ENCODE measurements around the gene FAM89A. TPM values are rescaled to one million over a fixed set of nuclear protein-coding genes. Genes with fewer than 3 reads are reported as not detected.
"Not testable (repeated sequence)": the region's sequence is repeated elsewhere in the genome, so short reads cannot be mapped to it uniquely, and the experiment has no call there.

The FAM89A gene
- total RNA-seq, 2 donors from 2014 or later = 17.1 to 17.4 TPM

DNA sequence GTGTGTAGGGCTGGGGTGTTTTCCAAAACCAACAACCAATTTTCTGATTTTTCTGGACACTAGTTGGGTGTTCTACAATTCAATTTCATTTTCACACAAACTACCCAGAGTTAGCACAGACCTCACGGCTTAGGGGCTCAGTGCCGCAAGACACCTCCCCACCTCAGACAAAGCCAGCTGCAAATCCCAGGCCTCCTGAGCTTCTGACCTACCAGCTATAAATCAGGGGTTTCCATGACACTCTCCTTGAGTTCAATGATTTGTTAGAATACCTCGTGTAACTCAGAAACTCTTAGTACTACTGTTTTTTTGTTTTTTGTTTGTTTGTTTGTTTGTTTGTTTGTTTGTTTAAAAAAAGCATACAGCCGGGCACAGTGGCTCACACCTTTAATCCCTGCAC is 28.7 kb upstream of the FAM89A start:
- Mint-ChIP-seq H3K4me3 (no peak overlapping the region), H3K27ac (no peak overlapping the region), H3K27me3 (ENCODE audit: low read depth) (peaks cover 6% of the 10 kb centered on the region), H3K9me3 (no peaks in the 10 kb centered on the region), H3K4me1 (ENCODE audit: low read depth) (no peaks in the 10 kb centered on the region), H3K36me3 (ENCODE audit: insufficient read depth in 2 of 2) (no peaks in the 10 kb centered on the region)
- ATAC-seq (replicated peaks in 1 of 2) = no peak
- no peak for DNase-seq

DNA sequence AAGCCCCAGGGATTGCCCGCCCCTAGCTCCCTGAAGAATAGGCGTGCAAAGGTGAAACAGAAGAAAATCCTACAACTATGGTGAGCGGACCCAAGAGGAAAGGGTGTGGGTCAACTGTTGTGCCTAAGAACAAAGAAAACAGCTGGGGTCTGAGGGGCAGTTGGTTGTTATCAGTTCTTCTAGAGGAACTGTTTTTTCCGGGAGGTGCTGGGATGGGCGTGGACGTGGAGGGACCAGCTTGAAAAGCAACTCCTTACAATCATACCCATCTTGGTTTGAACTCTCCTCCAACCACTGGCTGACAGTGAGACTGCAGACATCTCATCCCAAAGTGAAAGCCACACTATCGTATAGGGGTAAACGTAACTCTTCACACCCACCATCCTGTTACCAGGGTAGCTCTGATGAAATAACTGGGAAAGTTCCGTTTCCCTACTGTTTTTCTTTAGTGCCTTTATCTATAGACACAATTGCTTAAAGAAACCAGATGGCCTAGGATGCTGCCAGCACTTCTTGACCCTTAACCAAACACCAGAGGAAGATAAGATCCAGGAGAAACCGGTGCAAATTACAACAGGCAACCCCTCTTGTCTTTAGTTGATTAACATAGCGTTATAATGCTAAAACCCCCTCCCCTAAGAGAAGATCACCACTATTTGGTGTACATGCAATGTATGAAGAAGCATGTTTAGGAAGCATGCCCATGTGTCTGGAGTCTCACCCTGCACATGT is 25.6 kb upstream of the FAM89A start:
- Mint-ChIP-seq H3K36me3 (ENCODE audit: insufficient read depth in 2 of 2) (no peaks in the 10 kb centered on the region), H3K27ac (no peak overlapping the region), H3K9me3 (no peaks in the 10 kb centered on the region), H3K4me1 (ENCODE audit: low read depth) (no peaks in the 10 kb centered on the region), H3K4me3 (no peak overlapping the region), H3K27me3 (ENCODE audit: low read depth) (peaks cover 6% of the 10 kb centered on the region)
- ATAC-seq (replicated peaks in 1 of 2) (no peak), DNase-seq (no peak)

DNA sequence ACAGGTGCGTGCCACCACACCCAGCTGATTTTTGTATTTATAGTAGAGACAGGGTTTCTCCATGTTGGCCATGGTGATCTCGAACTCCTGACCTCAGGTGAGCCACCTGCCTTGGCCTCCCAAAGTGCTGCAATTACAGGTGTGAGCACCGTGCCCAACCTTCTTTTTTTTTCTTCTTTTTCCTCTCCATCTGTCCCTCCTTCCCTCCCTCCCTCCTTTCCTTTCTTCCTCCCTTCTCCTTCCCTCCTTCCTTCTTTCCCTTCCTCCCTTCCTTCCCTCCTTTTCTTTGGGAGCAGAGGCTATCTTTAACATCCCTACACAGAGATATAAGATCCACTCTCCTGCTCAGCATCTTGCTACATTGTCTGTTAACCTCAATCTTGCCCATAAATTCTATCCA is 24.4 kb upstream of the FAM89A start:
- Mint-ChIP-seq H3K27me3 (ENCODE audit: low read depth) (peaks cover 6% of the 10 kb centered on the region), H3K4me3 (no peak overlapping the region), H3K4me1 (ENCODE audit: low read depth) (no peaks in the 10 kb centered on the region), H3K27ac (no peak overlapping the region), H3K9me3 (no peaks in the 10 kb centered on the region), H3K36me3 (ENCODE audit: insufficient read depth in 2 of 2) (no peaks in the 10 kb centered on the region)
- no peak for ATAC-seq (replicated peaks in 1 of 2)
- no peak for DNase-seq

DNA sequence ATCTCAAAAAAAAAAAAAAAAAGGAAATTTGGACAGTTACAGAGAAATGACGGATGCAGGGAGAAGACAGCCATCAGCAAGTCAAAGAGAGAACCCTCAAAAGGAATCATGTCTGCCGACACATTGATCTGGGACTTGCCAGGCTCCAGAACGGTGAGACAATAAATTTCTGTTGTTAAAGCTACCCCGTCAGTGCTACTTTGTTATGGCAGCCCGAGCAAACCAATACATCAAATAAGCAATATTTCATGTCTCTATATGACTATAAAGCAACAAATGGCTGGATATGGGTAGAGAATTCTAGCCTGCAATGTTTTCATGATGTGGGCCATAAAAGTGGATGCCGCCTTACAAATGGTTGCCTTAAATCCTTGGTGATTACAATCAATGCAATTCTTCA is 23.3 kb upstream of the FAM89A start:
- no peak overlapping the region for H3K27ac Mint-ChIP-seq
- H3K36me3 Mint-ChIP-seq (ENCODE audit: insufficient read depth in 2 of 2) = no peaks in the 10 kb centered on the region
- ATAC-seq (replicated peaks in 1 of 2) (no peak), DNase-seq (no peak)
- H3K4me1 Mint-ChIP-seq (ENCODE audit: low read depth) = no peaks in the 10 kb centered on the region
- no peaks in the 10 kb centered on the region for H3K9me3 Mint-ChIP-seq
- peaks cover 12% of the 10 kb centered on the region for H3K27me3 Mint-ChIP-seq (ENCODE audit: low read depth)
- H3K4me3 Mint-ChIP-seq = no peak overlapping the region

DNA sequence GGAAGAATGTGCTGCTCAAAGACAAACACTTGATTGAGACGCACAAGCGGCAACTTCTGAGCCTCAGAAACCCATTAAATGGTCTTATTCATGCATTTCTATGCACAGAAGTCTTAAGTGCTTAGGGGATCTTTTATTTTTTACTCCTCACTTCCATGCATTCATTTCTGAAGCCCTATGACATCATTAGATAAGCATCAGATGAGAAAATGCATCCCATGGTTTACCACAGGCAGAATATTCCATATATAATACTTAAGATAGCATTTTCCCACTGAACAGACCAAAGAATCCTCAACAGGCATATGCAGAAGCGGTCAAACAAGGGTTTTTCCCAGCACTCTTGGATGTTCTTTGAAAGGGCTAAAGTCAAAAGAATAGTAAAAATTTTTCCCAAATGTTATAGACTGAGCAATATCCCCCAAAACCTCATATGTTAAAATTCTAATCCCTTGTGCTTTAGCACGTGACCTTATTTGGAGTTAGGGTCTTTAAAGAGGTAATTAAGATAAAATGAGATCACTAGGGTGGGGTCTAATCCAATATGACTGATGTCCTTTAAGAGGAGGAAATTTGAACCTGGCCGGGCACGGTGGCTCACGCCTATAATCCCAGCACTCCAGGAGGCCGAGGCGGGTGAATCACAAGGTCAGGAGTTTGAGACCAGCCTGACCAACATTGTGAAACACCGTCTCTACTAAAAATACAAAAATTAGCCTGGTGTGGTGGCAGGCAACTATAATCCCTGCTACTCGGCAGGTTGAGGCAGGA is 22.6 kb upstream of the FAM89A start:
- Mint-ChIP-seq H3K9me3 (no peaks in the 10 kb centered on the region), H3K4me3 (no peak overlapping the region), H3K27ac (no peak overlapping the region), H3K4me1 (ENCODE audit: low read depth) (no peaks in the 10 kb centered on the region), H3K36me3 (ENCODE audit: insufficient read depth in 2 of 2) (no peaks in the 10 kb centered on the region), H3K27me3 (ENCODE audit: low read depth) (peaks cover 14% of the 10 kb centered on the region)
- no peak for DNase-seq
- no peak for ATAC-seq (replicated peaks in 1 of 2)

DNA sequence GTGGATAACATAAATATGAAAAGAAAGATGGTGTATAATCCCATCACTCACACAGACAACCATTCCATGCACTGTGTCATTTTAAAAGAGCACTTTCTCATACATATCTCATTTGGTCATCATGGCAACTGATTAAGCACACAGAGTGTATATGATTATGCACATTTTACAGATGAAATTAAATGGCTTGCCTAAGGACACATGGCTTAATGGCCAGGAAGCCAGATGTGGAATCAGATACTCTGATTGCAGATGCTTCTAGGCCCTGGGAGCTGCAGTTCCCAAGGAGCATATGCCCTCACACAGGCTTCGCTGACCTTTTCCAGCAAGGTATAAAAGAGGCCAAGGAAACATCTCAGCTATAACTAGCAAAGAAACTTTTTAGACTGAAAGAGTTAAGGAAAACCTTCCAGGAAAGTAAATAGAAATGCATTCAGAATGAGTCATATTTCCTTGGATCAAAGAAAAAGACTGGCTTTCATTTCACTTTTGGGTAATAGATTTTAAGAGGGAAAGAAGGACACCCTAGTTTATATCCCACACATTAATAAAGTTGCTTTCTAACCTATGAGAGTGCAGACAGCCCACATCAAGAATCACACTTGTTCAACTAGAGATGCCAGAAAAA is 19.6 kb upstream of the FAM89A start:
- Mint-ChIP-seq H3K9me3 (no peaks in the 10 kb centered on the region), H3K4me3 (no peak overlapping the region), H3K4me1 (ENCODE audit: low read depth) (no peaks in the 10 kb centered on the region), H3K36me3 (ENCODE audit: insufficient read depth in 2 of 2) (no peaks in the 10 kb centered on the region), H3K27me3 (ENCODE audit: low read depth) (peaks cover 8% of the 10 kb centered on the region), H3K27ac (no peak overlapping the region)
- DNase-seq (no peak), ATAC-seq (replicated peaks in 1 of 2) (no peak)

DNA sequence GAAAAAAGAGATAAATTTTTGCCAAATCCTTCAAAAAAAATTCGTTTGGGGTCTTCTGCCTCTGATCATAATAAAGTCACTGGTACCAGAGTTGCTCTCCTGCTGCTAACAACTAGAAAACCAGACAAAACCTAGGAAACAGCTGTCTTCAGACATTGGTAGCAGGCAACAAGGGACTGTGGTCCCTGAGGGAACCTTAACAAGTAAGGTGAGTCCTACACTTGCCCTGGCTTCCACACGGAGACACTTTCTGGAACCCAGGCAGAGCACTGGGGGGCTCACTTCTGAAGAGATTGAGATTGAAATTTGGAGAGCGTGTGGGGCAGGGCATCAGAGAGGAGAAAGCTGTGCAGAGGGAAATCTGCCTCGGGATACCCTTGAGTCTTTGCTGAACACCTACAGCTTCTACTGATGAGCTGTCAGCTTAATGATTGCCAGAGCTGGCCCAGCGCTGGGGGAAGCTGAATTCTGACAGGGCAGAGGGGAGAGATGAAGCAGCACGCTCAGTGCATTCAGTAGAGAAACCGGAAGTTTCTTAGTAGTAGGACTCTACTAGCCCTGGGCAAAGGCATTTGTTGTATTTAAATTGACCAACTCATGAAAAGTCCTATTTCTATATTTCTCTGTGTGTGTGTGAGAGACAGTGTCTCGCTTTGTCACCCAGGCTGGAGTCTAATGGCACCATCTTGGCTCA is 18.5 kb upstream of the FAM89A start:
- no peak overlapping the region for H3K4me3 Mint-ChIP-seq
- no peak for ATAC-seq (replicated peaks in 1 of 2)
- no peaks in the 10 kb centered on the region for H3K36me3 Mint-ChIP-seq (ENCODE audit: insufficient read depth in 2 of 2)
- H3K27ac Mint-ChIP-seq = no peak overlapping the region
- no peak for DNase-seq
- H3K4me1 Mint-ChIP-seq (ENCODE audit: low read depth) = peaks cover 5% of the 10 kb centered on the region
- H3K9me3 Mint-ChIP-seq = no peaks in the 10 kb centered on the region
- H3K27me3 Mint-ChIP-seq (ENCODE audit: low read depth) = peaks cover 8% of the 10 kb centered on the region

DNA sequence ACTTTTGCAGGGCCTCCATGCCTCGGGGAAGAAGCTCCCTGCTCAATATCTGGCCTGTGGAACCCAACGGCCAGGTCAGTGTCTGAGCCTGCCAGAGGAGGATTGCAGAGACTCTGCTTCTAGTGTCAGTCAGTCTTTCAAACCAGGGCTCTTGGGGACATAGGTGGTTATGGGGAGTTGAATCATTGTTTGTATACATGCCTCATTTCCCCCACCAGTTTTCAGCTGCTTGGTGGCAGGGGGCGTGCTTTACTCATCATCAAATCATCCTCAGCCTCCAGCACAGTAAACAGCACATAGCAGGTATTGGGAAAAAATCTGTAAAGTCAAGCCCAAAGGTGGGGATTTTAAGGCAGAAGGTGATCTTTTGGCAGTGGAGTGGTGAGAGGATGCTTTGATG is 17.4 kb upstream of the FAM89A start:
- ATAC-seq (replicated peaks in 1 of 2) (peak in 1 of 2 donors; percentile 41), DNase-seq (no peak)
- peaks cover 15% of the 10 kb centered on the region for H3K4me1 Mint-ChIP-seq (ENCODE audit: low read depth)
- H3K27me3 Mint-ChIP-seq (ENCODE audit: low read depth) = peaks cover 16% of the 10 kb centered on the region
- no peaks in the 10 kb centered on the region for H3K9me3 Mint-ChIP-seq
- no peaks in the 10 kb centered on the region for H3K36me3 Mint-ChIP-seq (ENCODE audit: insufficient read depth in 2 of 2)
- H3K27ac Mint-ChIP-seq = no peak overlapping the region
- no peak overlapping the region for H3K4me3 Mint-ChIP-seq

DNA sequence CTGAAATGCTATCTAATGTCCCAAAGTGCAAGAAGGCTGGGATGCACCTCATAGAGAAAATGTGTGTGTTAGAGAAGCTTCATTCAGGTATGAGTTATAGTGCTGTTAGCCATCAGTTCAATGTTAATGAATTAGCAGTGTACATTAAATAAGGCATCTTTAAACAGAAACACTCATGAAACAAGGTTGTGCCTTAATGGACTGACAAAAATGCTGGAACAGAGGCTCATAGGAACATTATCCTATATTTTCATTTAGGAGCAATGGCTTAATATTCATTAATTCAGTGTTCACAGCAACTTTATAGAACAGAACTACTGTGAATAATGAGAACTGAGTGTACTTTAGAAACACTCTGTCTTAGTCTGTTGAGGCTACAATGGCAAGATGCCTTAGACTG is 15.2 kb upstream of the FAM89A start:
- peaks cover 15% of the 10 kb centered on the region for H3K4me1 Mint-ChIP-seq (ENCODE audit: low read depth)
- H3K27ac Mint-ChIP-seq = no peak overlapping the region
- H3K36me3 Mint-ChIP-seq (ENCODE audit: insufficient read depth in 2 of 2) = no peaks in the 10 kb centered on the region
- no peak for DNase-seq
- no peak for ATAC-seq (replicated peaks in 1 of 2)
- H3K27me3 Mint-ChIP-seq (ENCODE audit: low read depth) = peaks cover 17% of the 10 kb centered on the region
- no peak overlapping the region for H3K4me3 Mint-ChIP-seq
- H3K9me3 Mint-ChIP-seq = no peaks in the 10 kb centered on the region

DNA sequence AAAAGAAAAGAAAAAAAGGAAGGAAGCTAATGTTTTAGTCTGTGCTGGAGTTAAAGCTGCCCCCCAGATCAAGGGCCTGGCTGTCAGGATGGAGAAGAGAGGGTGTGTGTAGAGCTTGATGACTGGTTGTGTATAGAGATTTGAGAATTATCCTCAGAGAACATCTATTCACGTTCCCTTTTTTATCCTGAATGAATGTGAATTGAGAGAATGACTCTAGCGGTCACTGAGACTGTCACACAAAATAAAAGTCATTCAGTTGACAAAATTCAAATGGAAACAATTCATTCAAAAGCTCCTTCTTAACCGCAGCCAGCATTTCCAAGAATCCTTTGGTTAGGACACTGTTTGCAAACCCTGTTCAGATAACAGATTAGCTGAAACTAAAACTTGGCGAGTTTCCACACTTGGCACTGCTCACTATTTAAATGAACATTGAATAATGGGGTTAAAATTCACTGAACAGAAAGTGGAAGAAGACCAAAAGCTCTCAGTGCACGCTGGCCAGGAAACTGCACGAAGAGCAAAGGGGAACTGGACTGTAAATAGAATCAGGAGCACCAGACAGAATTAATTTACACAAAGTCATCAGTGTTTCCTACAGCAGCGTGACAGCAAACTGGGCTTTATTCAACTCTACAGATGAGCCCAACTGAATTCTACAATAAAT is 13.6 kb upstream of the FAM89A start:
- peak overlapping the region; percentile 39 to 58 for H3K4me3 Mint-ChIP-seq
- no peaks in the 10 kb centered on the region for H3K9me3 Mint-ChIP-seq
- ATAC-seq (replicated peaks in 1 of 2) (peak; percentile 57 to 61), DNase-seq (peak; percentile 2 to 3)
- H3K27me3 Mint-ChIP-seq (ENCODE audit: low read depth) = peaks cover 13% of the 10 kb centered on the region
- H3K27ac Mint-ChIP-seq = no peak overlapping the region
- H3K36me3 Mint-ChIP-seq (ENCODE audit: insufficient read depth in 2 of 2) = no peaks in the 10 kb centered on the region
- peaks cover 15% of the 10 kb centered on the region for H3K4me1 Mint-ChIP-seq (ENCODE audit: low read depth)

DNA sequence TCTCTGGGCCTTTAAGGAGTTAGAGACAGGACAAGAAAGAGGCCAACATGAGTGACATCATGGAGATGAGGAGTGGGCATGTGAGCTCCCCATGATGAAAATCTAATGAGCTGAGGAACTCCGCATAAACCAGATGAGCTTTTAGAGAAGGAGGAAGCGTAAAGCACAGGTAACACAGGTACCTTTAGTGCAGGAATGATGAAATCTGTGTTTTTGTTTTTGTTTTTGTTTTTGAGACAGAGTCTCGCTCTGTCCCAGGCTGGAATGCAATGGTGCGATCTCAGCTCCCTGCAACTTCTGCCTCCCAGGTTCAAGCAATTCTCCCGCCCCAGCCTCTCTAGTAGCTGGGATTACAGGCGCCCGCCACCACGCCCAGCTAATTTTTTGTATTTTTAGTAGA is 12.7 kb upstream of the FAM89A start:
- ATAC-seq (replicated peaks in 1 of 2) = no peak
- Mint-ChIP-seq H3K4me1 (ENCODE audit: low read depth) (peaks cover 15% of the 10 kb centered on the region), H3K9me3 (no peaks in the 10 kb centered on the region), H3K27ac (no peak overlapping the region), H3K4me3 (peak overlapping the region in 1 of 2 donors; percentile 24), H3K36me3 (ENCODE audit: insufficient read depth in 2 of 2) (no peaks in the 10 kb centered on the region), H3K27me3 (ENCODE audit: low read depth) (peaks cover 10% of the 10 kb centered on the region)
- no peak for DNase-seq

DNA sequence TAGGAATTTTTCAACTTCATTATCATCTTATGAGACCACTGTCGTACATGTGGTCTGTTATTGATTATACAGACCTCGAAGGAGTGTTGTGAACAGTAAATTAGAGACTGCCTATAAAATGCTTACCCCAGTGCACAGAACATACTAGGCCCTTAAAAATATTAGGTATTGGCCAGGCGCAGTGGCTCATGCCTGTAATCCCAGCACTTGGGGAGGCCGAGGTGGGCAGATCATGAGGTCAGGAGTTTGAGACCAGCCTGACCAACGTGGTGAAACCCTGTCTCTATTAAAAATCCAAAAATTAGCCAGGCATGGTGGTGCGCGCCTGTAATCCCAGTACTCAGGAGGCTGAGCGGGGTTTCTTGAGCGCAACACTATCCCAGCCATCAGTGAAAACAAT is 10.9 kb upstream of the FAM89A start:
- H3K4me3 Mint-ChIP-seq; H3K9me3 Mint-ChIP-seq; H3K27ac Mint-ChIP-seq; DNase-seq; ATAC-seq (replicated peaks in 1 of 2); H3K36me3 Mint-ChIP-seq (ENCODE audit: insufficient read depth in 2 of 2): not testable (repeated sequence)
- Mint-ChIP-seq H3K4me1 (ENCODE audit: low read depth) (peaks cover 15% of the 10 kb centered on the region), H3K27me3 (ENCODE audit: low read depth) (peaks cover 23% of the 10 kb centered on the region)
